ENCODE results near the gene GEMIN7.
"Not testable (repeated sequence)": the region's sequence is repeated elsewhere in the genome, so short reads cannot be mapped to it uniquely, and the experiment has no call there.

The GEMIN7 gene

GRCh38 chr19:45107621-45108150 lies 28.6 kb downstream of the GEMIN7 start:
- no peak for FAIRE-seq

GRCh38 chr19:45110851-45111266 lies 31.8 kb downstream of the GEMIN7 start:
- FAIRE-seq, result no peak

GRCh38 chr19:45112111-45112827 lies 33.2 kb downstream of the GEMIN7 start:
- no peak for FAIRE-seq

GRCh38 chr19:45113628-45114027 lies 34.6 kb downstream of the GEMIN7 start:
- no peak for FAIRE-seq

- no peak for FAIRE-seq
These were observed 35.1 kb downstream of the GEMIN7 start for GRCh38 chr19:45114116-45114515.

- FAIRE-seq, result no peak
These were observed 37.0 kb downstream of the GEMIN7 start for GRCh38 chr19:45115809-45116615.

- no peak for FAIRE-seq
These were observed 38.1 kb downstream of the GEMIN7 start for GRCh38 chr19:45117167-45117594.

- FAIRE-seq, result no peak
These were observed 38.6 kb downstream of the GEMIN7 start for GRCh38 chr19:45117671-45118070.

- FAIRE-seq, result no peak
These were observed 39.0 kb downstream of the GEMIN7 start for GRCh38 chr19:45118106-45118505.

GRCh38 chr19:45118591-45119355 lies 39.7 kb downstream of the GEMIN7 start:
- FAIRE-seq, result not testable (repeated sequence)

GRCh38 chr19:45119582-45119981 lies 40.5 kb downstream of the GEMIN7 start:
- no peak for FAIRE-seq

GRCh38 chr19:45121827-45122345 lies 42.8 kb downstream of the GEMIN7 start:
- no peak for FAIRE-seq

- no peak for FAIRE-seq
These were observed 43.8 kb downstream of the GEMIN7 start for GRCh38 chr19:45122832-45123231.

- FAIRE-seq, result no peak
These were observed 44.4 kb downstream of the GEMIN7 start for GRCh38 chr19:45123440-45123850.

- no peak for FAIRE-seq
These were observed 45.0 kb downstream of the GEMIN7 start for GRCh38 chr19:45124021-45124420.

- FAIRE-seq, result no peak
These were observed 46.3 kb downstream of the GEMIN7 start for GRCh38 chr19:45125360-45125759.

- FAIRE-seq, result no peak
These were observed 47.0 kb downstream of the GEMIN7 start for GRCh38 chr19:45125975-45126493.

- FAIRE-seq, result no peak
These were observed 47.6 kb downstream of the GEMIN7 start for GRCh38 chr19:45126654-45127053.

- no peak for FAIRE-seq
These were observed 49.1 kb downstream of the GEMIN7 start for GRCh38 chr19:45128146-45128545.

GRCh38 chr19:45128806-45129205 lies 49.7 kb downstream of the GEMIN7 start:
- no peak for FAIRE-seq

- no peak for FAIRE-seq
These were observed 51.2 kb downstream of the GEMIN7 start for GRCh38 chr19:45130236-45130635.

- no peak for FAIRE-seq
These were observed 52.0 kb downstream of the GEMIN7 start for GRCh38 chr19:45130888-45131615.
